H1 (cell line): ENCODE measurements around the gene LRCH1. TPM values are rescaled to one million over a fixed set of nuclear protein-coding genes. Genes with fewer than 3 reads are reported as not detected.

Experiments used
- CBX5 ChIP-seq: fragments of 300-800, 300-1000 bp; sonication (generic); IDR thresholded peaks from 2 replicates; pipeline ENCODE4 v1.7.1; 2016; ENCODE audit warnings: antibody characterized with exemption, low read length, low read depth
- RAD21 ChIP-seq, 2 experiments: IDR thresholded peaks in 1 of 2; conservative IDR thresholded peaks in 1 of 2; 2 replicates each; pipeline ENCODE4 v1.6.1; 2011; ENCODE audit warnings: low read depth in 2 of 2, low read length in 2 of 2, improper control_type of control experiment in 1 of 2, inconsistent platforms in 1 of 2, mild to moderate bottlenecking in 1 of 2, moderate library complexity in 1 of 2
- RBBP5 ChIP-seq: IDR thresholded peaks from 2 replicates; pipeline ENCODE4 v1.7.1; 2012; ENCODE audit warnings: low read depth, mild to moderate bottlenecking, inconsistent platforms, low read length, moderate library complexity, borderline replicate concordance
- SAP30 ChIP-seq: fragments of 300-600 bp; sonication (generic); IDR thresholded peaks from 2 replicates; pipeline ENCODE4 v1.7.1; 2012; ENCODE audit warnings: low read length, moderate library complexity, mild to moderate bottlenecking, inconsistent platforms; ENCODE audit not compliant: insufficient read depth, insufficient replicate concordance
- TAF1 ChIP-seq: IDR thresholded peaks from 2 replicates; pipeline ENCODE4 v1.6.1; 2011; ENCODE audit warnings: mild to moderate bottlenecking, low read depth, low read length
- ZNF274 ChIP-seq: IDR thresholded peaks from 2 replicates; pipeline ENCODE4 v1.7.0; 2012; ENCODE audit warnings: low read length, borderline replicate concordance; ENCODE audit errors: extremely low read depth
- polyA plus RNA-seq, 7 experiments: library from polyadenylated mRNA; depleted of rRNA in 3 of 7; stranded (reverse) in 5 of 7; unstranded in 2 of 7; fragments of >200 nt in 5 of 7; fragments of 200-250 nt in 2 of 7; gene quantifications; 1 replicate in 5 of 7; 2 replicates in 1 of 7; 4 replicates in 1 of 7; pipeline versions ENCODE4 v1.2.1 to v1.2.3, GENCODE V29; 2011 to 2013; ENCODE audit warnings: missing spikeins in 2 of 7, mixed read lengths in 2 of 7
- total RNA-seq: library from RNA; stranded (reverse); fragmentation: NEBNext Ultra II Directional; extraction: Animal tissue kit (Norgen Biotek cat#: 25700); gene quantifications from 2 replicates; pipeline ENCODE4 v1.2.1, GENCODE V29; 2021

LRCH1 gene
- total and polyA plus RNA-seq, 2 of the 8 experiments (the other 6 are each of a cell fraction or from before 2014, with no cell fraction given) = 3.0 to 10.1 TPM

- TF ChIP-seq RAD21 (IDR thresholded peaks at IDR 0.05 in 1 of 2, conservative IDR thresholded peaks at IDR 0.05 in 1 of 2; ENCODE audit: low read depth in 2 of 2, low read length in 2 of 2) = no peak
- TF ChIP-seq CBX5 = no peak
- no peak for TF ChIP-seq SAP30
- no peak for TF ChIP-seq ZNF274
- TF ChIP-seq RBBP5 = no peak
- TF ChIP-seq TAF1 = no peak
Measured at GRCh38 chr13:46660416-46660815, 107.4 kb downstream of the LRCH1 start (continued).
